ENCODE data around the gene GRAMD1B.

The GRAMD1B gene

GRCh38 chr11:123525511-123525918 lies 95.4 kb downstream of the GRAMD1B start:
- H3K79me2 ChIP-seq (ENCODE audit: control insufficient read depth, insufficient read depth, low read length, poor library complexity) = no peaks in the 10 kb centered on the region
- no peaks in the 10 kb centered on the region for H3K36me3 ChIP-seq (ENCODE audit: control insufficient read depth in 1 of 2, insufficient read depth in 2 of 2, low read length in 2 of 2)
- no peak overlapping the region for H2AFZ ChIP-seq (ENCODE audit: insufficient read depth, low read length, poor library complexity)
- H3K27me3 ChIP-seq (ENCODE audit: insufficient read depth, low read length) = no peaks in the 10 kb centered on the region
- no peaks in the 10 kb centered on the region for H3K9me3 ChIP-seq (ENCODE audit: insufficient read depth, low read depth, low read length)
- H4K12ac ChIP-seq (ENCODE audit: low read depth, low read length) = no peak overlapping the region
- no peak overlapping the region for H3K4ac ChIP-seq (ENCODE audit: low read depth, low read length)
- H3K9ac ChIP-seq (ENCODE audit: low read length) = no peak overlapping the region
- H3K79me1 ChIP-seq (ENCODE audit: low read length) = no peaks in the 10 kb centered on the region
- H3K18ac ChIP-seq (ENCODE audit: low read length) = no peak overlapping the region
- no peak overlapping the region for H2BK120ac ChIP-seq (ENCODE audit: insufficient read depth, low read length, poor library complexity)
- H2BK12ac ChIP-seq (ENCODE audit: low read length) = no peak overlapping the region
- no peak overlapping the region for H2BK5ac ChIP-seq (ENCODE audit: low read depth, low read length, poor library complexity)
- no peak overlapping the region for H3K14ac ChIP-seq (ENCODE audit: low read length)
- no peak for DNase-seq
- no peak overlapping the region for H4K8ac ChIP-seq (ENCODE audit: low read depth, low read length)
- H3K4me1 ChIP-seq (ENCODE audit: control insufficient read depth in 1 of 2, insufficient read depth in 2 of 2, low read length in 2 of 2) = no peaks in the 10 kb centered on the region
- H3K4me2 ChIP-seq (ENCODE audit: low read length) = no peak overlapping the region
- H2AK5ac ChIP-seq (ENCODE audit: low read length) = no peak overlapping the region
- no peak overlapping the region for H3K4me3 ChIP-seq (ENCODE audit: low read depth, low read length)
- WGBS (ENCODE audit: extremely low coverage, insufficient coverage, insufficient read length) = no CpG with 5 or more reads among the region's 11 CpGs
- H4K91ac ChIP-seq (ENCODE audit: low read depth, low read length) = no peak overlapping the region
- H3K27ac ChIP-seq (ENCODE audit: low read depth, low read length) = no peak overlapping the region
- no peak overlapping the region for H3K23ac ChIP-seq (ENCODE audit: low read length)

GRCh38 chr11:123526027-123526805 lies 96.1 kb downstream of the GRAMD1B start:
- Histone ChIP-seq H3K27ac (ENCODE audit: low read depth, low read length) (no peak overlapping the region), H3K79me2 (ENCODE audit: control insufficient read depth, insufficient read depth, low read length, poor library complexity) (no peaks in the 10 kb centered on the region), H2BK5ac (ENCODE audit: low read depth, low read length, poor library complexity) (no peak overlapping the region), H3K79me1 (ENCODE audit: low read length) (no peaks in the 10 kb centered on the region), H3K4me3 (ENCODE audit: low read depth, low read length) (no peak overlapping the region), H3K9me3 (ENCODE audit: insufficient read depth, low read depth, low read length) (no peaks in the 10 kb centered on the region), H4K8ac (ENCODE audit: low read depth, low read length) (no peak overlapping the region), H3K27me3 (ENCODE audit: insufficient read depth, low read length) (no peaks in the 10 kb centered on the region), H2BK12ac (ENCODE audit: low read length) (no peak overlapping the region), H3K4ac (ENCODE audit: low read depth, low read length) (no peak overlapping the region), H4K91ac (ENCODE audit: low read depth, low read length) (no peak overlapping the region), H3K18ac (ENCODE audit: low read length) (no peak overlapping the region), H3K9ac (ENCODE audit: low read length) (no peak overlapping the region), H3K36me3 (ENCODE audit: control insufficient read depth in 1 of 2, insufficient read depth in 2 of 2, low read length in 2 of 2) (no peaks in the 10 kb centered on the region), H3K4me2 (ENCODE audit: low read length) (no peak overlapping the region), H3K14ac (ENCODE audit: low read length) (no peak overlapping the region), H2AFZ (ENCODE audit: insufficient read depth, low read length, poor library complexity) (no peak overlapping the region), H3K23ac (ENCODE audit: low read length) (no peak overlapping the region), H4K12ac (ENCODE audit: low read depth, low read length) (no peak overlapping the region), H2AK5ac (ENCODE audit: low read length) (no peak overlapping the region), H3K4me1 (ENCODE audit: control insufficient read depth in 1 of 2, insufficient read depth in 2 of 2, low read length in 2 of 2) (no peaks in the 10 kb centered on the region), H2BK120ac (ENCODE audit: insufficient read depth, low read length, poor library complexity) (no peak overlapping the region)
- no CpG with 5 or more reads among the region's 22 CpGs for WGBS (ENCODE audit: extremely low coverage, insufficient coverage, insufficient read length)
- no peak for DNase-seq

- H2AK5ac ChIP-seq (ENCODE audit: low read length) = no peak overlapping the region
- no CpG with 5 or more reads among the region's 7 CpGs for WGBS (ENCODE audit: extremely low coverage, insufficient coverage, insufficient read length)
- no peak for DNase-seq
Observed at GRCh38 chr11:123526918-123527317, 96.8 kb downstream of the GRAMD1B start.

GRCh38 chr11:123527526-123527925 lies 97.5 kb downstream of the GRAMD1B start:
- no peaks in the 10 kb centered on the region for H3K79me2 ChIP-seq (ENCODE audit: control insufficient read depth, insufficient read depth, low read length, poor library complexity)
- WGBS (ENCODE audit: extremely low coverage, insufficient coverage, insufficient read length) = no CpG with 5 or more reads among the region's 3 CpGs
- H2BK120ac ChIP-seq (ENCODE audit: insufficient read depth, low read length, poor library complexity) = no peak overlapping the region
- H3K79me1 ChIP-seq (ENCODE audit: low read length) = no peaks in the 10 kb centered on the region
- H3K9ac ChIP-seq (ENCODE audit: low read length) = no peak overlapping the region
- H3K27me3 ChIP-seq (ENCODE audit: insufficient read depth, low read length) = no peaks in the 10 kb centered on the region
- no peak overlapping the region for H3K14ac ChIP-seq (ENCODE audit: low read length)
- no peaks in the 10 kb centered on the region for H3K36me3 ChIP-seq (ENCODE audit: control insufficient read depth in 1 of 2, insufficient read depth in 2 of 2, low read length in 2 of 2)
- no peak overlapping the region for H2AK5ac ChIP-seq (ENCODE audit: low read length)
- H4K12ac ChIP-seq (ENCODE audit: low read depth, low read length) = no peak overlapping the region
- no peak overlapping the region for H3K23ac ChIP-seq (ENCODE audit: low read length)
- no peak overlapping the region for H3K27ac ChIP-seq (ENCODE audit: low read depth, low read length)
- H2AFZ ChIP-seq (ENCODE audit: insufficient read depth, low read length, poor library complexity) = no peak overlapping the region
- no peak overlapping the region for H3K4me3 ChIP-seq (ENCODE audit: low read depth, low read length)
- H2BK5ac ChIP-seq (ENCODE audit: low read depth, low read length, poor library complexity) = no peak overlapping the region
- H3K9me3 ChIP-seq (ENCODE audit: insufficient read depth, low read depth, low read length) = no peaks in the 10 kb centered on the region
- no peak overlapping the region for H4K91ac ChIP-seq (ENCODE audit: low read depth, low read length)
- H2BK12ac ChIP-seq (ENCODE audit: low read length) = no peak overlapping the region
- no peak overlapping the region for H3K4me2 ChIP-seq (ENCODE audit: low read length)
- H3K18ac ChIP-seq (ENCODE audit: low read length) = no peak overlapping the region
- no peak overlapping the region for H4K8ac ChIP-seq (ENCODE audit: low read depth, low read length)
- H3K4me1 ChIP-seq (ENCODE audit: control insufficient read depth in 1 of 2, insufficient read depth in 2 of 2, low read length in 2 of 2) = no peaks in the 10 kb centered on the region
- H3K4ac ChIP-seq (ENCODE audit: low read depth, low read length) = no peak overlapping the region
- no peak for DNase-seq

More at GRCh38 chr11:123526918-123527317, 96.8 kb downstream of the GRAMD1B start:
- Histone ChIP-seq H3K27ac (ENCODE audit: low read depth, low read length) (no peak overlapping the region), H3K4me1 (ENCODE audit: control insufficient read depth in 1 of 2, insufficient read depth in 2 of 2, low read length in 2 of 2) (no peaks in the 10 kb centered on the region), H2BK12ac (ENCODE audit: low read length) (no peak overlapping the region), H3K79me2 (ENCODE audit: control insufficient read depth, insufficient read depth, low read length, poor library complexity) (no peaks in the 10 kb centered on the region), H2AFZ (ENCODE audit: insufficient read depth, low read length, poor library complexity) (no peak overlapping the region), H3K27me3 (ENCODE audit: insufficient read depth, low read length) (no peaks in the 10 kb centered on the region), H3K79me1 (ENCODE audit: low read length) (no peaks in the 10 kb centered on the region), H3K4ac (ENCODE audit: low read depth, low read length) (no peak overlapping the region), H3K9me3 (ENCODE audit: insufficient read depth, low read depth, low read length) (no peaks in the 10 kb centered on the region), H3K14ac (ENCODE audit: low read length) (no peak overlapping the region), H3K9ac (ENCODE audit: low read length) (no peak overlapping the region), H3K23ac (ENCODE audit: low read length) (no peak overlapping the region), H4K8ac (ENCODE audit: low read depth, low read length) (no peak overlapping the region), H3K36me3 (ENCODE audit: control insufficient read depth in 1 of 2, insufficient read depth in 2 of 2, low read length in 2 of 2) (no peaks in the 10 kb centered on the region), H3K18ac (ENCODE audit: low read length) (no peak overlapping the region), H4K12ac (ENCODE audit: low read depth, low read length) (no peak overlapping the region), H4K91ac (ENCODE audit: low read depth, low read length) (no peak overlapping the region), H2BK5ac (ENCODE audit: low read depth, low read length, poor library complexity) (no peak overlapping the region), H3K4me2 (ENCODE audit: low read length) (no peak overlapping the region), H2BK120ac (ENCODE audit: insufficient read depth, low read length, poor library complexity) (no peak overlapping the region), H3K4me3 (ENCODE audit: low read depth, low read length) (no peak overlapping the region)
